GM10248 (cell line): ENCODE data around the gene GIGYF2.

Source experiments
- CTCF ChIA-PET: fragments of 300-600 bp; sonication (Branson Sonifier 250); formaldehyde crosslinking; extraction: SDS; loops from one replicate; lab custom pipeline; 2021; ENCODE audit warnings: antibody characterized with exemption; lab: Yijun Ruan, JAX
- POLR2A ChIA-PET: fragments of 350-650 bp; sonication (Branson Sonifier 250); formaldehyde crosslinking; extraction: SDS; loops from one replicate; lab custom pipeline; 2020; ENCODE audit warnings: antibody characterized with exemption; lab: Yijun Ruan, JAX
- DNase-seq: peaks from one replicate; pipeline ENCODE4 v3.0.0; 2012; ENCODE audit errors: extremely low spot score
- TF ChIP-seq, protein P1 (sequence below): IDR thresholded peaks from 2 replicates; pipeline ENCODE4 v1.5.1; 2012; ENCODE audit warnings: mild to moderate bottlenecking, low read depth; ENCODE audit errors: extremely low read depth, missing control alignments, control extremely low read depth

The GIGYF2 gene

DNA sequence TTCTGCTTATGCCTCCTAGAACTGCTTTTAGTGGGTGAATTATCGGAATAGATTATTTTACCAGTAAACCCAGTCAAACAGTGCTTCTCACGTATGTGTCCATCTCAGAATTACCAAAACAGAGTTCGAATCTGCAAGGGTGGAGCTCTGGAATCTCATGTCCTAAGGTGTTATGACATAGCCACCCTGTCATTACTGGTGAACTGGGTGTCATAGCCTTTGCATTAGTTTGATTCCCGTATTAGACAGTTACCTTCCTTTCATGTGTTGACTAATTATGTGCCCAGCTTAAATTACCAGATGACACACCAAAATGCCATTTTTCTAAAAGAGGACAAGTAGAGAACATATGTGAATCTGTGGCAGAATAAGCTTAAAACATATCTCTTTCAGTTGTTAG is 94.4 kb downstream of the GIGYF2 start:
- DNase-seq: no peak
- POLR2A ChIA-PET: no interaction called here
- CTCF ChIA-PET: interaction anchor here (1.5 to 3.1 kb wide), 3 partner anchors 12 to 18 kb away, joined by 3 to 15 read pairs (median 7); no protein-coding TSS in a partner anchor
- TF ChIP-seq, protein P1, sequence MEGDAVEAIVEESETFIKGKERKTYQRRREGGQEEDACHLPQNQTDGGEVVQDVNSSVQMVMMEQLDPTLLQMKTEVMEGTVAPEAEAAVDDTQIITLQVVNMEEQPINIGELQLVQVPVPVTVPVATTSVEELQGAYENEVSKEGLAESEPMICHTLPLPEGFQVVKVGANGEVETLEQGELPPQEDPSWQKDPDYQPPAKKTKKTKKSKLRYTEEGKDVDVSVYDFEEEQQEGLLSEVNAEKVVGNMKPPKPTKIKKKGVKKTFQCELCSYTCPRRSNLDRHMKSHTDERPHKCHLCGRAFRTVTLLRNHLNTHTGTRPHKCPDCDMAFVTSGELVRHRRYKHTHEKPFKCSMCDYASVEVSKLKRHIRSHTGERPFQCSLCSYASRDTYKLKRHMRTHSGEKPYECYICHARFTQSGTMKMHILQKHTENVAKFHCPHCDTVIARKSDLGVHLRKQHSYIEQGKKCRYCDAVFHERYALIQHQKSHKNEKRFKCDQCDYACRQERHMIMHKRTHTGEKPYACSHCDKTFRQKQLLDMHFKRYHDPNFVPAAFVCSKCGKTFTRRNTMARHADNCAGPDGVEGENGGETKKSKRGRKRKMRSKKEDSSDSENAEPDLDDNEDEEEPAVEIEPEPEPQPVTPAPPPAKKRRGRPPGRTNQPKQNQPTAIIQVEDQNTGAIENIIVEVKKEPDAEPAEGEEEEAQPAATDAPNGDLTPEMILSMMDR: no peak

DNA sequence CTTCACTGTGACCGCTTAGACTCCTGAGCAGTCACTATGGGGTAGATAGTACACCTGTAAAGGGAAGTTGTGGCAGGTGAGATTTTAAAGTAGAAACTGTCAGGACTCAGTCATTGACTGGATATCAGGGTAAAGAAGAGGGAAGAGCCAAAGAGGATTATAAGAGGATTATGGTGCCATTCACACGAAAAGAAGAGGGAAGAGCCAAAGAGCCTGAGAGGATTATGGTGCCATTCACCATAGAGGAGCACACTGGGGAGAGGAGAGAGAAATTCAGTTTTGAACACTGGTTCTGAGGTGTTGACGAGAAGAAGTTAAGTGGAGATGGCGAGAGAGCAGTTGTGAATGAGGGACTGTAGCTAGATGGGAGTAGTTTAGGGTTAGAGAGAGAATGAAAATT is 96.1 kb downstream of the GIGYF2 start:
- ChIA-PET CTCF (interaction anchor here (1.0 to 3.1 kb wide), 5 partner anchors 8 to 31 kb away, joined by 3 to 15 read pairs (median 3); no protein-coding TSS in a partner anchor), POLR2A (no interaction called here)
- TF ChIP-seq, protein P1: no peak
- no peak for DNase-seq

DNA sequence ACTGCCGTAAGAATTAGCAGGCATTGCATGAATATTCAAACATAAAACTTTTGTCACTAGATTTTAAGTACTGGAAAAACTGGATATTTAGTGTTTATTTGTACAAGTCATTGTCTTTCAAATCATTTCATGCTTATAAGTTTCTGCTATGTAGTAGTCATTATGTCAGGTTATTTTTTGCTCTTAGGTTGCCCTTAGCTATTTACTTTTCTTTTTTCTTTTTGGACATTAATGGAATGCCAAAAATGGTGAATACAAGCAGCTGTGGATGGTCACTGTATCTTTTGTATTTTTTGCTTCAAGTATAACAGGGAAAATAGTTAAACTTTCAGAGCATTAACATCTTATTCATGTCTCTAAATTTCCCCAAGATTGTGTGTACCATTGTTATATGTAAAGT is 97.8 kb downstream of the GIGYF2 start:
- CTCF ChIA-PET: interaction anchor here (1.1 to 1.5 kb wide), 3 partner anchors 13 to 25 kb away, joined by 3 to 6 read pairs (median 3); no protein-coding TSS in a partner anchor
- no peak for DNase-seq
- TF ChIP-seq, protein P1: no peak
- POLR2A ChIA-PET: no interaction called here

DNA sequence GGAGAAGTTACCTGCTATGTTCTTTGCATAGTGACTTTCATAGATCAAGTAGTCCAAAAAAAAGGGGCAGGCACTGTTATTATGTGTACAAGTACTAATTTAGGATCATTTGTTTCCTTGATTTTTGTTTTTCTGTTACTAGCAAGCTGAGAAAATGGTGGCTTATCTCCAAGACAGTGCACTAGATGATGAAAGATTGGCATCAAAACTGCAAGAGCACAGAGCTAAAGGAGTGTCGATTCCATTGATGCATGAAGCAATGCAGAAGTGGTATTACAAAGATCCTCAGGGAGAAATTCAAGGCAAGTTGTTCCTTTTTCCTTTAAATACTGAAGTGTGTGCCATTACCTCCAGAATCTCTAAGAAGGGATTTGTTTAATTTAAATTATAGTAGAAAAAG is 98.8 kb downstream of the GIGYF2 start:
- POLR2A ChIA-PET: no interaction called here
- CTCF ChIA-PET: interaction anchor here (1.1 to 1.5 kb wide), 3 partner anchors 12 to 24 kb away, joined by 3 to 6 read pairs (median 3); no protein-coding TSS in a partner anchor
- TF ChIP-seq, protein P1: no peak
- no peak for DNase-seq

DNA sequence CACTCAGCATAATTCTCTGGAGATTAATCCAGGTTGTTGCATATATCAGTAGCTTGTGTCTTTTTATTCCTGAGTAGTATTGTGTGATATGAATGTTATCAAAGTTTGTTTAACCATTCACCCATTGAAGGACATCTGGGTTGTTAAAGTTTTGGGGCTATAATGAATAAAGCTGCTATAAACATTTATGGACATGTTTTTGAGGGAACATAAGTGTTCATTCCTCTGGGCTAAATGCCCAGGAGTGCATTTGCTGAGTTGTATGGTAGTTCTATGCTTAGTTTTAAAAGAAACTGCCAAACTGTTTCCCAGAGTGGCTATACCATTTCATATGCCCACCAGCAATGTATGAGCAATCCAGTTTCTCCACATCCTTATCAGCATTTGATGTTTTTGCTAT is 101.1 kb downstream of the GIGYF2 start:
- CTCF ChIA-PET: interaction anchor here (0.9 to 1.6 kb wide), 4 partner anchors 10 to 256 kb away, joined by 3 to 6 read pairs (median 4); no protein-coding TSS in a partner anchor
- DNase-seq: no peak
- POLR2A ChIA-PET: no interaction called here
- TF ChIP-seq, protein P1: no peak

DNA sequence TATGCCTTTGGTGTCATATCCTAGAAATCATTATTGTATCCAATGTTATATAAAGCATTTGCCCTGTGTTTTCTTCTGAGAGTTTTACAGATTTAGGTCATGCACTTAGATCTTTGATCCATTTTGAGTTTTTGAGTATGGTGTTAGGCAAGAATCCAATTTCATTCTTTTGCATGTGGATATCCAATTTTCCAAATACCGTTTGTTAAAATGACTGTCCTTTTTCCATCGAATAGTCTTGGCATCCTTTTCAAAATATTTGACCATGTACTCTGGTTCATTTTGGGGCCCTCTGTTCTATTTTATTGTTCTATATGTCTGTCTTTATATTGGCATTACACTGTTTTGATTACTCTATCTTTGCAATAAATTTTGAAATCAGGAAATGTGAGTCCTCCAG is 103.0 kb downstream of the GIGYF2 start:
- CTCF ChIA-PET: no interaction called here
- POLR2A ChIA-PET: no interaction called here
- no peak for DNase-seq
- TF ChIP-seq, protein P1: no peak
